HG03354 (cell line): ENCODE data around the gene PBX1.

Experiments
- ATAC-seq: cut with Tn5 transposase; IDR thresholded peaks from one replicate; pipeline ENCODE4 v1.9.1; 2021; ENCODE audit warnings: mild to moderate bottlenecking; ENCODE audit not compliant: unreplicated experiment, poor library complexity, severe bottlenecking

Gene PBX1

GRCh38 chr1:164876398-164877116 lies 317.6 kb downstream of the PBX1 start:
- no peak for ATAC-seq

DNA sequence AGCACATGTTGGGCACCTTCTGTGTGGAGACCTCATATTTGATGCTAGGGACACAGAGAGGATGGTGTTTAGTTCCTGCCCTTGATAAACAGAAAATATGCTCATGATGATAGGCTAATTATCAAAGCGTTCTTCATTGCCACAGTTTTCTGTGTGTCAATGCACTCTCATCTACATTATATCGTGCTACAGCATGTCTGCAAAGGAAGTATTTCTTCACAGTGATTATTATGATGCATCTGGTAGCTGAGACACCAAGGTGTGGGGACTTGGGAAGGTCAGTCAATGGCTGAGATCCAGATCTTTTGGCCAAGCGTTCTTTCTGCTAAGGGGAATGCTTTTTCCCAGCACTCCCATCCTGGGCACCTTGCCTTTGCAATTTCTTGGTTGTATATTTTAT lies 321.2 kb downstream of the PBX1 start:
- no peak for ATAC-seq

DNA sequence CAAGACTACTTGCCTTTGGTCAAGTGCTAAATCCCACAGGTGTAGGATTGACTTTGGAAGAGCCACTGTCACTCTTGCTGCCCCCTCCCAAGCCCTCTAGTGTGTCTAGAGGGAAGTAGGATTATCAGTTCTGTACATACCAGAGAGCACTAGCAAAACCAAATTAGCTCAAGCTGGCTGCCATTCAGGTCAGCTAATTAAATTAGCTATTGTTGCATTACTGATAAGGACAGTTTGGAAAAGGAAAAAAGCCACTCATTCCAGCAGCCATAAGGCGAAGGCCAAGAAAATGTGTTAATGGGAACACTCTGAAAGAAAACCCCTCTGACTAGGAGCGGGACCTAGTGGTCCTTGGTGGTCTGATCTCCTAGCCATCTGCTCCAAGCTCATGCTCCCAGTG lies 321.7 kb downstream of the PBX1 start:
- no peak for ATAC-seq

DNA sequence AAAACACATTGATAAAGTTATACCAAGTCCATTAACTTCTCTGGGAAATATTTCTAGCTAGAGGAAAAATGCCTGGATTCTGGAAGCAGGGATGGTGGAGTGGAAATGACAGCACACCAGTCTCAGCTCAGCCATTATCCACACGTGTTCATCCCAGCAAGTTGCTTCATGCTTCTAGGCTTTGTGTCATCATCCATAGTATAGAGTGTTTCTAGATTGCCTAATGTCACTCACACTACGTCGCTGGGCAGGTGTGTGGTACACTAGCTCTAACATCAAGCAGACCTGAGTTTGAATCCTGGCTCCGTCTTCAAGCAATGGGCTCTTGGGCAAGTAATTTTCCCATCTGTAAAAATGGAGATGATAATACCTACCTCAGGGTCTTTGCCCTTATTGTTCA lies 326.3 kb downstream of the PBX1 start:
- no peak for ATAC-seq

GRCh38 chr1:164886101-164886500 lies 327.1 kb downstream of the PBX1 start:
- ATAC-seq: no peak

DNA sequence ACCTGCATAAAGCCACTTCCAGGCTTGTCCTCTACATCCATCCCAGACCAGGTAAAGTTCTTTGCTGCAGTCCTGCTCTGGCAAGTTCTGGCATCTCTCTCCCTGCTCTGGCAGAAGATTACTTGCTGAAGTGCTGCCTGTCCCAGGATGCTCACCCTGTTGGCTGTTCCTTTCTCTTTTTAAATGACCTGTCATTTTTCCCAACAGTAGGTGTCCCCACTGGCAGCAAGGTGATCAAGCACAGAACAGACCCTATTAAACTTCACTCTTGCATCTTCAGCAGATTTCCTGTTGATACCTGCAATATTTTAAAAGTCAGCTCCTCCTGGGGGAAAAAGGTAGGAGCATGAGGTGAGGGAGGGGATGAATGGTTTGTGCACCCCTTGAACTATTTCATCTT lies 332.6 kb downstream of the PBX1 start:
- ATAC-seq: no peak

- ATAC-seq: no peak
These were observed 336.3 kb downstream of the PBX1 start for GRCh38 chr1:164895026-164895912.

DNA sequence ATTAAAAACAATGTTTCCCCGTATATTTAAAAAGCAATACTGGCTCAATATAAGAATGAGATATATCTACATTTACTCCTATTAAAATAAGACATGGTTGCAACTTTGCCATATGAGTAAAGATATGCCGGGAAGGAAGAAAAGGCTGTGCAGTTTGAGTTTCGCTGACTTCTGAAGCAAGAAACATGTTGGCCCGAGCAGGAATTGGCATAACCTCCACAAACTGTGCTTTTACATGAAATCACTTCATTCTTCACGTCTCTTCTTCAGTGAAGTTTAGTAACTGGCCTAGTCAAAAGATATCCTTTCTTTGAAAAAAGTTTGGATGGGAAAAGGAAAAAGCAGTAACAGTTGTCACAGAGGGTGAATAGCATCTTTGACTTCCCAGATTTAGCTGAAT lies 342.0 kb downstream of the PBX1 start:
- no peak for ATAC-seq
